Measurements from ENCODE around the gene LRRC8D. TPM values are rescaled to one million over a fixed set of nuclear protein-coding genes. Genes with fewer than 3 reads are reported as not detected.

The LRRC8D gene
- total and polyA plus RNA-seq, 9 of the 15 experiments (the other 6 are each of a cell fraction or from before 2014, with no cell fraction given) = 3.4 to 53.9 (median 15.9) TPM

DNA sequence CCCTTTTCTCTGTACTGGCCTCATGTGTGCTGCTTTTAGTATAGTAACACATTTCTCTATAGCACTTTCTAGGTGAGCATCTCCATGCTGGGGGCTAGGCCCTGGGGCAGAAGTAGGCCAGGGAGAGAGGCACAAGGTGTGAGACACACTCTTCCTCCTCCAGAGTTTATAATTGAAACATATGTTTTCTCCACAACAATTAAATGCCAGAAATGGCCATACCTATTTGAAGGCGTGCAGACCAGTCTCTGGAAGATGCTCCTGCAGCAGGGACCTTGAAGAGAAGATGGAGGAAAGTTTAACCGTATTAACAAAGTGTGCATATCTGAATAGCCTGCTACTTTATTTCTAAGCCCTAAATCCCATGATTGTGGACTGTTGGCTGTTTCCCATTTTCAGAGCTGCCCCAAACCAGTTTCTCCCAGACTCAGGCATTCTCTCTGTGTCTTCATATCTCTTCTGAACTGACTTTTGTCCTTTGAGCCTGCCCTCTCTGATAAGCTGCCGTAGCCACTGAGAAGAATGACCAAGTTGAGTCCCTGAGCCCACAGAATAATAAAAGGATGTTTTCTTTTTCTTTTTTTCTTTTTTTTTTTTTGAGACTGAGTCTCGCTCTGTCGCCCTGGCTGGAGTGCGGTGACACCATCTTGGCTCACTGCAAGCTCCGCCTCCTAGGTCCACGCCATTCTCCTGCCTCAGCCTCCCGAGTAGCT lies 81.3 kb downstream of the LRRC8D start (continued):
- no peak for TF ChIP-seq TRIM25 (IDR thresholded peaks at IDR 0.05; ENCODE audit: borderline replicate concordance)
- 0 out of 2 replicates have a peak, but pooled peaks have one; percentile 44 for TF ChIP-seq POLR2A (conservative IDR thresholded peaks at IDR 0.05)
- TF ChIP-seq HNRNPLL (IDR thresholded peaks at IDR 0.05; ENCODE audit: low read depth, low read length, poor library complexity, severe bottlenecking) = peak; percentile 33
- TF ChIP-seq ZBTB43 (CRISPR knock-in tag; IDR thresholded peaks at IDR 0.05) = no peak
- no peak for TF ChIP-seq POLR3A (IDR thresholded peaks at IDR 0.05; ENCODE audit: borderline replicate concordance, extremely low read depth, insufficient read depth, insufficient read length)
- no peak for TF ChIP-seq NCOA2 (IDR thresholded peaks at IDR 0.05; ENCODE audit: partially characterized antibody in 2 of 2)
- TF ChIP-seq MCM2 (IDR thresholded peaks at IDR 0.05; ENCODE audit: low read depth) = no peak
- TF ChIP-seq ARHGAP35 (IDR thresholded peaks at IDR 0.05; ENCODE audit: partially characterized antibody) = no peak
- TF ChIP-seq GATA2 (CRISPR knock-in tag; IDR thresholded peaks at IDR 0.05) = peak; percentile 86
- no peak for TF ChIP-seq HNRNPUL1 (IDR thresholded peaks at IDR 0.05; ENCODE audit: low read length)
- TF ChIP-seq RBFOX2 (IDR thresholded peaks at IDR 0.05; ENCODE audit: low read depth, low read length) = no peak
- 0 out of 2 replicates have a peak, but pooled peaks have one; percentile 61 for TF ChIP-seq HDAC2 (IDR thresholded peaks at IDR 0.05)
- TF ChIP-seq, protein P1, sequence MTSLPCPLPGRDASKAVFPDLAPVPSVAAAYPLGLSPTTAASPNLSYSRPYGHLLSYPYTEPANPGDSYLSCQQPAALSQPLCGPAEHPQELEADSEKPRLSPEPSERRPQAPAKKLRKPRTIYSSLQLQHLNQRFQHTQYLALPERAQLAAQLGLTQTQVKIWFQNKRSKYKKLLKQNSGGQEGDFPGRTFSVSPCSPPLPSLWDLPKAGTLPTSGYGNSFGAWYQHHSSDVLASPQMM (CRISPR knock-in tag; IDR thresholded peaks at IDR 0.05) = no peak
- TF ChIP-seq POLR2AphosphoS5 (IDR thresholded peaks at IDR 0.05; ENCODE audit: control insufficient read depth, insufficient read depth, low read depth, low read length) = peak; percentile 87
